Measurements from ENCODE around the gene SWAP70.
"Not testable (repeated sequence)": the region's sequence is repeated elsewhere in the genome, so short reads cannot be mapped to it uniquely, and the experiment has no call there.

Gene SWAP70

DNA sequence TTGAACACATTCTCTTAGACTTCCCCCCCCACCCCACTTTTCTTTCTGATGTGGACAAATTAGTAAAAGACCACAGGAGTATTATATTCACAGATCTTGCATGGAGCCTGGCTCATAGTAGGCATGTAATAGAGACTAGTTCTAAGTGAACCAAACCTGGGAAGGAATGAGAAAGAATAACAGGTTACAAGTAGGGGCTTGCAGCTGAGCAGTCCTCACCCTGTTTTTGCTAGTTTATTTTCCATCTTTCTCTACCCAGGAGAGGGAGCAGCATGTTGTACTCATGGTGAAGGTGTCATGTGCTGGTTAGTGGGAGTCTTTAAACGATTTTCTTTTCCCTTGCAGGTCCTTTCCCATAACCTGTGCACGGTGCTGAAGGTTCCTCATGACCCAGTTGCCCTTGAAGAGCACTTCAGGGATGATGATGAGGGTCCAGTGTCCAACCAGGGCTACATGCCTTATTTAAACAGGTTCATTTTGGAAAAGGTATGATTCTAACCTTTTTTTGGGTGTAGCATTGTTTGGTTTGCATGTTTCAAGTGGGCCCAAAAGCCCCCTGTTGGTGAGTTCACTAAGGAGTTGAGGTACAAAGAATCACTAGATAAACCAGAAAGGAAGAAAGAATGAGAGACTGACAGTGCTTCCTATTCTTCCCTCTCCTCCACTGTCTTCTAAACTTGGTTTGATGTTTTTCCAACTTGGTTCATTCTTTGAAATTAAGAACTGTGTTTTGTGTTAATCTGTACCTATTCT lies 30.1 kb downstream of the SWAP70 start:
- DNase-seq: no peak

DNA sequence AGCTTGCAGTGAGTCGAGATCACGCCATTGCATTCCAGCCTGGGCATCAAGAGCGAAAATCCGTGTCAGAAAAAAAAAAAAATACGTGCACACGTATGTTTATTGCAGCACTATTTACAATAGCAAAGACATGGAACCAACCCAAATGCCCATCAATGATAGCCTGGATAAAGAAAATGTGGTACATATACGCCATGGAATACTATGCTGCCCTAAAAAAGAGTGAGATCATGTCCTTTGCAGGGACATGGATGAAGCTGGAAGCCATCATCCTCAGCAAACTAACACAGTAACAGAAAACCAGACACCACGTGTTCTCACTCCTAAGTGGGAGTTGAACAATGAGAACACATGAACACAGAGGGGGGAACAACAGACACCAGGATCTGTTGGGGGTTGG lies 31.4 kb downstream of the SWAP70 start:
- not testable (repeated sequence) for DNase-seq

DNA sequence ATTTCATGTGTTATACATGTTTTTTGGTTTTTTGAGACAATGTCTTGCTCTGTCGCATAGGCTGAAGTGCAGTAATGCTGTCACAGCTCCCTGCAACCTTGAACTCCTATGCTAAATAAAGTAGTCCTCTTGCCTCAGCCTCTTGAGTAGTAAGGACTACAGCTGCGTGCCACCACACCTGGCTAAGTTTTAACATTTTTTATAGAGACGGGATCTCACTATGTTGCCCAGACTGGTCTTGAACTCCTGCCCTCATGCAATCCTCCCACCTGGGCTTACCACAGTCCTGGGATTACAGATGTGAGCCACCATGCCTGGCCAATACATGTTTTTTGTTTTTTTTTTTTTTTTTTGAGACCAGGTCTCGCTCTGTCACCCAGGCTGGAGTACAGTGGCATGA lies 33.9 kb downstream of the SWAP70 start:
- DNase-seq: no peak

DNA sequence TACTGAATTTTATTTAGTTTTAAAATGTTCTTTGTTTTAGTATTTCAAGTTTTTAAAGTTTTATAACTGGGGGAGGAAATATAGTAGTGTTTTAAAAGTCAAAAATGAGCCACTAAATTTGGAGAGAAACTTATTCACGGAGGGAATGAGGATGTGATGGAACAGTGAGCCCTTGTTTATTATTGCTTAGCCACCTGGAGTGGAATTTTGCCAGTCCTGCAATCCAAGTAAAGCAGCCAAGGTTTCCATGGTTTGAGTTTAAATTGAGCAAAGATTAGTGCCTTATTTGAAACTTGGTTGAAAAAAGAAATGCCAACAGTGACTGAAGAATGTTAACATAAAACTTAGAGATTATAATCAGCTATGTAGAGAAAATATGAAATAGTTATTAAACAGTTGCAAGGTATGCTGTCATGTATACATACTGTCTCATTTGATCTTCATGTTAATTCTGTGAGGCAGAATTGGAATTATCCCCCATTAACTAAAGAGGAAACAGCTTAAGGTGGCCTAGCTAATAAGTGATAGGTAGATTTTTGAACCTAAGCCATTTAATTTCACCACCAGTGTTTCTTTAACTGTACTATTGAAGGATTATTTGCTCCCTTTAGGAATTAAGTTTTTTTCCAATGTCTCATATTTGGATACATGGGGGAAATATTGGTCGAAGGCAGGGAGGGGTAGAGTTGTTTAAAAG lies 36.4 kb downstream of the SWAP70 start:
- no peak for DNase-seq

DNA sequence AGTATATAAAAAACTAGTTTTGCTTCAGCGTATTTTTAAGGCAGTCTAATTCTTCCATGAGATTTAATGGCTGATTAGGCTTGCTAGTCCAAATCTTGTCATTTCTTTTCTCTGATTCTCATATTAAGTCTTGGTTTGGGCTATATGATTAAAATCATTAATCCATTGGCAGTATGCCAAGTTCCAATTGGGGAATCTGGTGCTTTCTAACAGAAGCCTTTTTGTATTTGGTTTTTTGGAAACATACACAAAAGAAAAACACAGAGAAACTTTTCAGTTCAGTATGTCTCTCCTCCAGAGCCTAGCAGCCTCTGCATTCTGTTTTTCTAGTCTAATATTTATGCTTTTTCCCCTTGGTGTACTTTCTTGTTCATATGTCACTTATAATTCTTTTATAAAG lies 37.9 kb downstream of the SWAP70 start:
- no peak for DNase-seq

DNA sequence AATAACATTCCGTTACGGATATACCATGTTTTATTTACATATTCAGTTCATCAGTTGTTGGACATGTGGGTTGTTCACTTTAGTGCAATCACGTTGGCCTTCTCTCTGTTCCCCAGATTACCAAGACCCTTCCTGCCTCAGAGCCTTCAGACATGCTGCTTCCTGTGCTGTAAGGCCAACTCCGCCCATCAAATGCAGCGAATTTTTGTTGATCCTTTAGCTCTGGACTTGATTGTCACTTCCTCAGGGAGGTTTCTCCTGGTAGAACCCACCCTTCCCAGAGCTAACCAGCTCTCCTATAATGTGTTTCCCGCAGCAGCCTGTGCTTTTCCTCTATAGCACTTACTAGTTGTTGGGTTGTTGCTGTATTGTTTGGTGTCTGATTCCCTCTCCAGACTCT lies 39.4 kb downstream of the SWAP70 start:
- no peak for DNase-seq

DNA sequence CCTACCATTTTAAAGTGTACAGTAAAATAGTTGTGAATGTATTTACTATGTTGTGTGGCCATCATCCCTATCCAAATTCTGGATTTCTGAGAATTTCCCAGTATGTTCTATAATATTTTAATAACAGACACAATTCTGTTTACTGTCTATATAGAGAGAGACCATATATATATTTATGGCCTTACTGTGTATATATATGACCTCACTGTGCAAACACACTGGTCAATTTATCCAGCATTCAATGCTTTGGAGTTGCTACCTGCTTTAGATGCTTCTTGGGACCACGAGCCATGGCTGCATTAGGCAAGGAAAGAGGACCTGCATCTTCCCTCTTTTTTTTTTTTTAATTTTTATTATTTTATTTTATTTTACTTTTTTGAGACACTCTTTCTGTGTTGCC lies 40.2 kb downstream of the SWAP70 start:
- no peak for DNase-seq

DNA sequence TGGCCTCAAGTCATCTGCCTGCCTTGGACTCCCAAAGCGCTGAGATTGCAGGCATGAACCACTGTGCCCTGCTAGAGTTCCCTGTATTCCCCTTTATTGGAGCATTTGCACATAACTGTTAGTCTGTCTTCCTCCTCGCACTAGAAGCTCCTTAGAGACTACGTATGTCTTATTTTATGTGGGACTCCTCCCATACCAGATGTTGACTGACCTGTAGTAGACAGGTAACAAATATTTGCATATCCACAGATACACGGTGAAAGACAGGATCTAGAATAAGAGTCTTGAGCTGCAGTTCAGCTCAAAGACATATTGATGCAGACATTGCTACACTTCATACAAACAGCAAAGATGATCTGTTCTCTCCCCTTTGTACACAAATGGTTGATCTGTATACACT lies 40.7 kb downstream of the SWAP70 start:
- DNase-seq: no peak

DNA sequence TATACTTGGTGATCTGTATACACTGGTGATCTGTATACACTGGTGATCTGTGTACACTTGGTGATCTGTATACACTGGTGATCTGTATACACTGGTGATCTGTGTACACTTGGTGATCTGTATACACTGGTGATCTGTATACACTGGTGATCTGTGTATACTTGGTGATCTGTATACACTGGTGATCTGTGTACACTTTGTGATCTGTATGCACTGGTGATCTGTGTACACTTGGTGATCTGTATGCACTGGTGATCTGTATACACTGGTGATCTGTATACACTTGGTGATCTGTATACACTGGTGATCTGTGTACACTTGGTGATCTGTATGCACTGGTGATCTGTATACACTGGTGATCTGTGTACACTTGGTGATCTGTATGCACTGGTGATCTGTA lies 41.5 kb downstream of the SWAP70 start:
- DNase-seq: not testable (repeated sequence)

DNA sequence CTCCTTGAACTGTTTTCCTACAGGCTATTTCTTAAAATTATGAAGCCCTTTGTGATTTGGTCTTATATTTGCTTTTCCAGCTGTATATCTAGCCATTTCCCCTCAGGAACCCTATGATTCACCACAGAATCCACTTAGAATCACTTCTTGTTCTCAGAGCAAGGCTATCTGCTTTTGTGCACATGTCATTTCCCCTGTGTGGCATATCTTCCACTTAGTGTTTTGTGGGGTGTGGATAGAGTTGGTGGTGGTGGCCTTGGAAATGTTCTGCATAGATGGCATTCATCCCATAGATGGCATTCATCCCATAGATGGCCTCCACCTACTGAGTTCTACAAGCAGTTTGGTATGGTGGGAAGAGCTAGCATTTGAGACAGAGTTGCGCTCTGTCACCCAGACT lies 44.7 kb downstream of the SWAP70 start:
- DNase-seq: no peak

DNA sequence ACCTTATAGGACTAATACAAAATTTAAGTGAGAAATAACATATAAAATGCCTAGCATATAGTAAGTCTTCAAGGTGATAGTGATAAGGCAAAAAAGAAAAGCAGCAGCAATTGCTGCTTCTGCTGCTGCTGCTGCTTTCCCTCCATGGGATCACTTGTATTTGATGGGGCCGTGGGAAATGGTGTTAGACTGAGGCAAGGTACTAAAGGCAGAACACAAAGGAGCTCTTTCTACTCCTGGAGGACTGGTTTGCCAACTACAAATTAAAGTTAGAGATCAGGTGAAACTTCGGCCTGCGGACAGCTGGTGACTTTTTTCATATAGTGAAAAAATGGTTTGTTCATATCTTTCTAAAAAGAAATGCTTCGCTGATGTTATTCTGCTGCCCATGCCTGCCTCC lies 46.3 kb downstream of the SWAP70 start:
- no peak for DNase-seq

DNA sequence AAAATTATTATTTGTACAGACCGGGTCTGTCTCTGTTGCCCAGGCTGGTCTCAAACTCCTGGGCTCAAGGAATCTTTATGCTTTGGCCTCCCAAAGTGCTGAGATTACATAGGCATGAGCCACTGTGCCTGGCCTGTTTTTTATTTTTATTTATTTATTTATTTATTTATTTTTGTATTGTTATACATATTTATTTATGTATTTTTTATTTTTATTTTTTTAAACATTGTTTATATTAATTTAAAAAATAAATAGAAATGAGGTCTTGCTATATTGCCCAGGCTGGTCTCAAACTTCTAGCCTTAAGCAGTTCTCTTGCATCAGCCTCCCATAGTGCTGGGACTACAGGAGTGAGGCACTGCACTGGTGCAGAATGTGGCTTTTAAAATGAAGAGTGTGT lies 47.0 kb downstream of the SWAP70 start:
- no peak for DNase-seq

DNA sequence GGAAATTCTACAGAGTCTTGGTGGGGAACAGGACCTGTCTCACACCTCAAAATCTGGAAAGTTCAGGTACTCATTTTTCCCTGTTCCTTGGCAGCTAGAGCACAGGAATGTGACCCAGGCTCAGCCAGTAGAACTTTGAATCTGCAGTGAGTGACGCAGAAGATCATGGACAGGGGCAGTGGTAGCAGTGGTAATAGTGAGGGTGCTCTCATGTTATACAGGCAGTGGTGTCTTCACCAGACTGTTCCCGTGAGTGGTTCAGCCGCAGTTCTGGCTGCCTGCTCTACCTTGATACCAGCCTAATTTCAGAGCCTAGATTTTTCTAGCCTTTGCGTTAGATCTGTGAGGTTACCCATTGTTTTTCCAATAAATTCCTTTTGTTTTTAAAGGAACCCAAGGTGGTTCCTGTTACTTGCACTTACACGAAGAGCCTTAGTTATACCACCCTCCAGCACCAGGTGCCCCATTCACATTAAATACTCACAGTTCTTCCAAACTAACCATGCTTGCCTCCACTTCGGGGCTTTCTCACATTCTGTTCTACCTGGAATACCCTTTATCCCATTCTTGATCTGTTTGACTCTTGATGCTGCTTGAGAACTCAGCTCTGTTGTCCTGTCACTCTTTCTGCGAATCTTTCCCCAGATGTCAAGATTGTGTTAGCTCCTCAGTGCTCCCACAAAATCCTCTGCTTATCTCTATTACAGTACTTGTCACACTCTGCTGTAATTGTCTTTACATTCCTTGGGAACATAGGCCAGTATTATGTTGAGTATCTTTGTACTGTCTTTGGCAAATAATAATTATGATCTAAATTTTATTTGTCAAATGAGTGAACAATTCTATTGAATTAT lies 47.8 kb downstream of the SWAP70 start:
- no peak for DNase-seq

DNA sequence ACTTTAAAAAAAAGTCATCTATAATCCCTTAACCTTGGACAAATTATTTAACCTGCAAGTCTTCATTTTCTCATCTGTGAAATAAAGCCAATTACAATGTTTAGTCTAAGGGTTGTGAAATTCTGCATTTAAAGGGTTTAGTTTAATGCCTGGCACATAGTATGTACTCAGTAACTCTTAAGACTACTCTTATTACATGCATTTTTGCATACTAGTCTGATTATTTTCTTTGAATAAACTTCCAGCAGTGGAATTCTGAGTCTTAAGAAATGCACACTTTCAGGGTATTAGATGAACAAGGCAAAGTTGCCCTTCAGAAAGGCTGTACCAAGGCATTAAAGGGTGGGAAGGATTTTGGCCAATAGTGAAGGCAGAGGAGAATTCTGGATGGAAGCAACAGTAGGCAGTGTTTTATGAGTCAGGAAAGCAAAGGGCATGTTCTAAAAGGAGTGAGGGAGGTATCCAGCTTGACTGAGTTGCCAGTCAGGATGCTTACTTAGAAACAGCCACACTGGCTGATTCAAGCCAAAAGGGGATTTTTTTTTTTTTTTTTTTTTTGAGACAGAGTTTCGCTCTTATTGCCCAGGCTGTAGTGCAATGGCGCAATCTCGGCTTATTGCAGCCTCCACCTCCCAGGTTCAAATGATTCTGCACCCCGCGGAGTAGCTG lies 50.5 kb downstream of the SWAP70 start:
- no peak for DNase-seq

DNA sequence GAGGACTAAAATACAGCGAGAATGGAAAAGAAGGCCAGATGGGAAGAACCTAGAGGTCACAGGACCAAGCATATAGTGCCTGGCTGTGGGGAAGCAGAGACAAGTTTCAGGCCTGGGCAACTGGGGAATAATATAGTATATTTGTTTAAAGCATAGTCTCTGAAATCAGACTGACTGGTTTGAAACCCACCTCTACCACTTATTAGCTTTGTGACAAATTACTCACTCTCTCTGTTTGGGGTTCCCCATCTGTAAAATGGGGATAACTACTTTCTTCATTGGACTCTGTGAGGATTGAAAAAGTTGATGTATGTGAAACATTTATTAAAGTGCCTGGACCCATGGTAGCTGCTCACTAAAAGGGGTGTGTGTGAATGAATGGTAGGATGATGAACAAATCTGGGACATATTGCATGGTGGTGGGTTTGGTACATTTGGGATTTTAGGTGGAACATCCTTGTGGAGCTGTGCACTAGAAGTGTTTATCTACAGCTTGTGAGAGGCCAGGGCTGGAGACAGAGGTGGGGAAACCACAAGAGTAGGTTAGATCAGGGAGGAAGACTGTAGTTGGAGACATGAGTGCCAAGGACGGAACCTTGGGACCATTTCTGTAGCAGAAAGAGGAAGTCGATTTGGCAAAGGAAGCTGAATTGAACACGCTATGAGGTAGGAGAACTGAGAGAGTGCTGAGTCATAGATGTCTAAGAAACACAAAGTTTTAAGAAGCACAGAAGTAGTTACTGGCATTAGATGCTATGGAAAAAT lies 52.6 kb downstream of the SWAP70 start:
- no peak for DNase-seq

DNA sequence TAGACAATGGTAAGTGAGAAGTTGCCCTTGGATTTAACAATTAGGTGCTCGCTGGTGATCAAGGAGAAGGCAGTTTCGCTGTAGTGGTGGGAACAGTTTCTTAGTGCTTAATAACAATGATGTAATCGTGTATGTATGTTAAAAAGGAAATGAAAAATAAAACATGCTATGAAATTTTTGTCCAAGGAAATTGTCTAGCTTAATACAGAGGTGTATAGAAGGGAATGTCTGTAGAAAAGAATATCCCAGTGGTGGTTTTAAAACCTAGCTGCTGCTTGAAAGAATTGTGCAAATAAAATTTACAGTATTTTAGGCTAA lies 53.1 kb downstream of the SWAP70 start:
- no peak for DNase-seq

DNA sequence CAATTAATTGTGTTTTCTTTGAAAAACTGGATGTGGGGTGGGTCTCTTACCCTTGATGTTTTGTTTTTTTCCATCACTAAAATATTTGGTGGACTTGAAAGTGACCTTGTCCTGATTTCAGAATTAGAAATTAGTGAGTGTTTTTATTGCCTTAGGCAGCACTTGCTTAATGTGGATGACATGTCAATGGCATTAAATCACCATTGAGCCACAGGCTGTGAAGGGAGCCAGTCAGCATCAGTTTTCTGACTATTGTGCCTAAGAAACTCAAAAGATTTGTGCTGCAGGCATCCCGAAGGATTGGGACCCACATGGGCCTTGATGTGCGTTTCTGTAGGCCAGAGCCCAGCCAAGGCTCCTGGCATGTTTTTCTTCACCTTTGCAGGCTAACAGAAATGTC lies 53.8 kb downstream of the SWAP70 start:
- no peak for DNase-seq

DNA sequence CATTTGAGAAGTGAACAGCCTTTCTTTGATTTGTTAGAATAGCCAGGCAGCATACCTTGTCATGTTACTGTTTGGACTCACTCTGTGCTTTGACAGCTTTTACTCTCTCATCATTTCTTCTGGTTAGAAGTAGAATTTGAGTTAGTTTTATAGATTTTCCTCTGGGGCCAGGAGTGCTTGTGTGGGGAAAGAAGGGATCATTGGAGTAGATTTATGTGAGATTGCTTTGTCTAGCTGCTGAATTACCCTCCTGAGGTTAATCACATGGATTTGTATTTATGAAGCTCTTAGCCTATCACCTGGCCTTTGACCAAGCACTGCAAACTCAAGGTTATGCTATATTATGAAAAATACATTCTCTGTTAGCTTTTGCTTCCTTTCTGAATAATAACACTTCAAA lies 54.3 kb downstream of the SWAP70 start:
- DNase-seq: no peak

DNA sequence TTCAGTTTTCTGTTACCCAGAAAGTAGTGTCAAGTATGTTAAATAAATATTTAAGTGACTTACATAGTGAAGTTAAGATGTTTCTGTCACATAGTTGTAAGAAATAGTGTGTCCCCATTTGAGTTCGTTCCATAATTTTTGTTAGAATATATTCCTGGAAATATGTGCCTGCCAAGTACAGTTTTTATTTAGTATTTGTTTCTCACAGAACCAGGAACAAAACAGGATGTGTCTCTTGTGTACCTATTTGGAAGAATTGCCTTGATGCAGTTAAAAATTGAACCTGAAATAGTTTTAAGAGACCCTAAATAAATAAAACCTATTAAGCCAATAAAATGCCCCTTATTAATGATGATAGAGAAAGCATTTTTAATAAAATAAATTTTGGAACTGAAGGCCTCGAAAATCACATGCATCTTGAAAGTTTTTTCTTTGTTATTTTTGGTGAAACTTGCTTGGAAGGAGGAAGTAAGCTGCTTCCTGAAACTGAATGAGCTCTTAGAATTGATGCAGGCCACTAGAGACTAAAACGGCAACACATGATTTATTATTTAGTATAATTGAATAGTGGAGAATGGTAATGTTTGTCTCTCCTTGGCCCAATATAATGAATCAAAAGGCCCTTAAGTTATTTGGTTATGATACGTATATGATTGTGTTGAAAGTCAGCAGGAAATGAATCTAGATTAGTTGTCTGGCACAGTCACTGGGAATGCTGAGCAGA lies 55.9 kb downstream of the SWAP70 start:
- DNase-seq: no peak

DNA sequence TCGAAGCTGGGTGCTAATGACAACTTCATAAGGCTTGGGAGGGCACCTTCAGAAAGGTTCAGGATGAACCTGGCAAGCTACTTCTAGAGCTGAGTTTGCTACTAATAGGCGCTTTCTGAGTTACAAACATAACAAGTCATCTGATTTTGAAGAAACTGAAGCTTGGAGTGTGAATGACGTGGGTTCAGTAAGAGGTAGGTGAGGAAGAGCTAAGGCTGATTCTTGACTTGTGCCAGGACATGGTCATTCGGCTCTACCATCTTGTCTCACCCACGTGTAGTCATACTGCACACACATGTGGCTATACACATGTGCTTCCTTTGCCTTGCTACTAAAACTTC lies 56.4 kb downstream of the SWAP70 start:
- no peak for DNase-seq

DNA sequence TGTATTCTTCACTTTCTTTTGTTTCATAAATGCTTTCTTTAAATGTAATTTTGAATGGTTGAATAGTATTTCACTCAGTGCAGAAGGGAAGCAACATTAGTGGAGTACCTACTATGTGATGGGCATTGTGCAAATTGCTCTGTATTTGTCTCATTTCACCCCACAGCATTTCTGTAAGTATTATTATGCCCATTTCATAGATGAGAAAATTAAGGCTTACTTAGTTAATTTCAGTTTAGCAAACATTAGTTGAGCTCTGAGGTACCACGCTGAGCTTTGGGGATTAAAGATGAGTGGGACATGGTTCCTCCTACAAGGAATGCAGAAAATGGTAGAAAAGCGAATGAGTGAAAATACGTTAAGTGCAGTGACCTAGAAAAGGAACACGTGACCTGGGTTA lies 58.1 kb downstream of the SWAP70 start:
- no peak for DNase-seq

DNA sequence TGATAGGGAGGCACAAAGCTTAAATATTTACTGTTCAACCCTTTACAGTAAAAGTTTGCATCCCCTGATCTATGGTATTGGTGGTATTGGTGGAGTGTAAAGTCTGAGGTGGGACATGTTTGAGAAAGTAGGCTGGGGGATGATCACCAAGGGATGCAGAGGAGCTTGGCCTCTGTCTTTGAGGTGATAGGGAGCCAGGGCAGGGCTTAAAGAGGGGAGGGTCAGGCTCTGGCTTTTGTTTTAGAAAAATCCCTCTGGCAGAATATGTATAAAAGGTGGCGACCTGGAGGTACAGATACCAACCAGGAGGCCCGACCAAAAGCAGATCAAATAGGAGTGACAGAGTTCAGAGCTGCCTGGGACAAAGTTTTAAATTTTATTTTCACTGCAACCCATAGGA lies 59.0 kb downstream of the SWAP70 start:
- DNase-seq: no peak
